NCI-H187 (cell line): ENCODE measurements around the gene PLA2G4A.

Experiments
- DNase-seq, 2 experiments: peaks; one replicate each; lab custom pipeline; 2025; lab: John Stamatoyannopoulos, UW

The PLA2G4A gene

GRCh38 chr1:186977266-186977957, 148.7 kb downstream of the PLA2G4A start:
- no peak for DNase-seq

DNA sequence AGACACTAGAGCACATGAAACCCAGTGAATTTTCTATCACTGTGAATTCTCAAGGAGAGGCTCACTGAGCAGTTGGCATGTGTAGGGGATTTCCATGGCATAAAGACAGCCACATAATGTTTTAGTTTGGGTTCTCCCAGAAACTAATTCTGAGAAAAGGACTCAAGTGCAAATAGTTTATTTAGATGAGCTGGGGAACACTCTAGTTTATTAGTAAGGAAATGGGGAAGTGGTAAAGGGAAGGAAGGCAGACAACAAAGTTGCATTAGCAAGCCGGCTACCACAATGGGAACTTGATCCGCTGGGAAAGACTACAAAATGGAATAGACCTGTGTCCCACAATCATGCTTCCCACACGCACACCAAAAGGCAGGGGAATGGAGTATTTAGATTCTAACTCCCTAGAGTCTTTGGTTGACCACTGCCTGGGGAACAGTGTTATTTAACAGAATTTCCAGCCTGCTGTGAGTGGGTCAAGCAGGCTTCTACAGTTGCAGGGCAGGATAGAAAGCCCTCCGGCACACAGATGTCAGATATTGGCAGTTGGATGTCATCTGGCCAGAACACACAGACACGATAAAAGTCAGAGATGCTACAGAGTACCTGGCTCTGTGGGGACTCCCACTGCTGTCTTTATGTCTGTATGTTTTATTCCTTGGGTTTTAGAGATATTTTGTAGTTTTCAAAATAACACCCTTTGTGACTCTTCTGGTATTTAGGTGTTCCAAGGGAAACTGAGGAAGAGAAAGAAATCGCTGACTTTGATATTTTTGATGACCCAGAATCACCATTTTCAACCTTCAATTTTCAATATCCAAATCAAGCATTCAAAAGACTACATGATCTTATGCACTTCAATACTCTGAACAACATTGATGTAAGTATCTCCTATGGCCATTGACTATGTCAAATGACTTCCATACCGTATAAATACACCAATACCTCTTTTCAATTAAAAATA, 150.1 kb downstream of the PLA2G4A start:
- DNase-seq: no peak

- no peak for DNase-seq
Observed at GRCh38 chr1:186980400-186980799, 151.7 kb downstream of the PLA2G4A start.

GRCh38 chr1:186982116-186982515, 153.4 kb downstream of the PLA2G4A start:
- DNase-seq: no peak

- no peak for DNase-seq
Observed at GRCh38 chr1:186983327-186983726, 154.6 kb downstream of the PLA2G4A start.

DNA sequence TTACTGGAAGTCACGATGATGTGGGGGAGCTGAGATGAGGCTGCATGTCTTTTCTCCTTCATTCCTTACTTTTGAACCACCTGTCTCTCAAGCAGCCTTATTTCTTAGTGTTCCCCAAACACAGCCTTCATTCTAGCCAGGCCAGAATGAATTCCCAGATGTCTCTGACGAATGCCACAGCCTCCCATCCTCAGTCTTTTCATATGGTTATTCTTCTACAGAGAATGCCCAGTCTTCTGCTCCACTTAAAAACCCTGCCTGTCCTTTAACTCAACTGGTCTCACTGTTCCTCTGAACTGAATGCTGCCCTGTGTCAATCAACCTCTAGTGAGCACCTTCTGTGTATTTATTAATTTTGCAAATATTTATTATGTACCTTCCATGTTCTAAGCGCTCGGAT, 156.2 kb downstream of the PLA2G4A start:
- DNase-seq: no peak

DNA sequence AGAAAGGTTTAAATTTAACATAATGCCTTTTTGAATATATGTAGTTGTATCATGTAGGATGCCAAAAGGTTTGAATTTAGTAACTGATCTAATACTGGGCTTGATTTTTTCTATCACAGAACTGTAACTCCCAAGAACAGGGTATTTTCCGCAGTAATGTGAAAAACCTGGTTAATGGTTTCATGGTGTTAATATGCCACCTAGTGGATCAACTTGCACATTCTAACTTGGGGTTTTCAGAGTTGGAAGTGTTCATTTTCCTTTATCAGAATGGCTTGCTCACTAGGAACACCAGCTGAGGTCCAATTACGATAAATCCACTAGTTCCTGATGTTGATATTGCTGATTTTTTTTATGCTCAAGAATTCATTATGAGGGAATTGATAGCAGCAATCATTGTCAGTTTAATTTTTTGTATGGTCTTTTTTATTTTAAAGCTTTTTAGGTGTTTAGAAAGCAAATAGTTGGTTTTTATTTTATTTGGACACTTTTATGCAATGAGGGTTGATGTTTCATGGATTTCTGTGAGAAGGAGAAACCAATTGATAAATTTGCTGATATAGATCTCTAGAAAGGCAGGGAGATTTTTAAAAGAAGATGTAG, 157.2 kb downstream of the PLA2G4A start:
- DNase-seq: peak; percentile 13 to 15

GRCh38 chr1:186987065-186987464, 158.3 kb downstream of the PLA2G4A start:
- no peak for DNase-seq

- DNase-seq: no peak
Observed at GRCh38 chr1:186987769-186988168, 159.0 kb downstream of the PLA2G4A start.

DNA sequence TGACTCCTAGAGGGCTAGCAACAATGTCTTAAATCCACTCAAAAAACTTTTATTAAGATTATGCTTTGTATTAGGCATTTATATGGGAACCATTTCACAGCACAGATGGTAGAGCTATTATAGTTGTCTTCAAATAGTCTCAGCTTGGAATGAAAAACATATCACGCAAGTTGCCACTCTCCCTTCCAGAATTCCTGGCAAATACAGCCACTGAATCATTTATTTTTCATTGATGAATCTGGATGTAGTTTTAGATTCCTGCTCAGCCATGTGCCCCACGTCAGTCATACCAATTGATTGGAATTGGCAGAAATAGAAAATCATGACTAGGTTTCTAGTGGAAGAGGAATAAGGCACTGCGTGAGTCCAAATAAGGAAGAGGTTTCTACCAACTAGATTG, 165.2 kb downstream of the PLA2G4A start:
- no peak for DNase-seq

- no peak for DNase-seq
Observed at GRCh38 chr1:186994897-186995296, 166.1 kb downstream of the PLA2G4A start.

DNA sequence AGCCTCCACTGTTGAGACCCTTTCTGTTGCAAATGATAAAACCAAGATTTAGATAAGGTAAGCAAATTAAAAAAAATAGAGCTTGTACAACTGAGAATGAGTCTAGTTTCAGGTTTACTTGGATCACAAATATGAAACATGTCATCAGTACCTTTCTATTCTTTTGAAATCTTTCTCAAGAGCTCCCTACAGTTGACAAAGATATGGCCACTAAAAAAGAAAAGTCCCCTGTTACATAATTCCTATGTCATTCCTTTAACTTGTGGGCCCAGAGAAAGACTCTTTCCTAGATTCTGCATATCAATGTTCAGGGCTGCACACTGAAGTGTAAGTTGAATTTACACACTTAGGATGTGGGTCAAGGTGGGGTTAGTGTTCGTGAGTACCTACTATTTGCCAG, 168.1 kb downstream of the PLA2G4A start:
- no peak for DNase-seq

DNA sequence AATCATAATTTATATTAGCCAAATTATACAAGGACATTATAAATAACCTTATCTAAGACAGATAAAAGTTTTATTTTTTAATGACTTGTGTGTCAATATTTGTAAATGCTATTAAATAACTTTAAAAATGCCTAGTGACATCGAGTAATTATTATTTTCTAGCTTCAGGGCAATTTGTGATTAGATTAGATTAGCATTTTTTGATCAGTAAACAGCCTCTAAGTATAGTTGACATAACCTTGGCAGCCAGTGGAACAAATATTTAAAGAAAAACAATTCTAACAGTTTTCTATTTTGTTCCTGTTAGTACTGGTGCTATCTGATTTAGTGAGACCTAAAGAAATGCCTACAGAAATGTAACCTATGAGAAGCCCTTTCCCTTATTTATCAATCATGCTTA, 169.1 kb downstream of the PLA2G4A start:
- DNase-seq: no peak

DNA sequence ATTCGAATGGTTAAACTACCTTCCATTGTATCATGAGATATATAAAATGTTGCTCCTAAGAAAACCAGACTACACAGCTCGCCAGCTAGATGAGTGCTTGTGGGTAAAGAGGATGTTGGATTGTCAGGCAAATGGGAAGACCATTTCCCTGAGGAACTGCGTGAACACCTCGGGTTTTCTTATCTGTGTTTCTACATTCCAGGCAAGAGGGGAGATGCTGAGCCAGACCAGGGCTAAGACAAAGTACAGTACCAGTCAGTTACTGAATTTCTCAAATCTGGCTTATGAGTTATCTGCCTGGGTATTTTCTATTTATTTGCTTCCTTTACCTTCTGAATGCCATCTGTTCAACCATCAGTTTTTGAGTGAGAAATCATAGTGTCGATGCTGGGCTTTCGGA, 170.8 kb downstream of the PLA2G4A start:
- DNase-seq: no peak

GRCh38 chr1:187001198-187001889, 172.6 kb downstream of the PLA2G4A start:
- DNase-seq: no peak

DNA sequence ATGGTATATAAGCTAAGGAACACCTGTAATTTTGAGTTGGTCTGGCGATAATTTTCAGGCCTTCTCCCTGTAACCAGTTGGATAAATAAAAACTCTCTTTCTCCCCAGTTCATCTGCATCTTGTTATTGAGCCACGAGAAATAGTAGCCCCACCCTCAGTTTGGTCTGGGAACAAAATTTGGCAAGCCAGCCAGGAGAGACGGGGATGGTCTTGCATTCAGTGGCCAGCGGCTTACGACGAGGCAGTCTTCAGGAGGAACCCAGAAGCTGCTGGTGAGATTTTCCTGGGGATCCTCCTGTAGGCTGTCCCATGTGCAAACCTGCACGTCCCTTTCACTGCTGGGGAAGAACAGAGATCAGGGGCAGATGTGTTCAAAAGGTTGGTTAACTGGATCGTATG, 174.6 kb downstream of the PLA2G4A start:
- DNase-seq: no peak

- no peak for DNase-seq
Observed at GRCh38 chr1:187006896-187007295, 178.1 kb downstream of the PLA2G4A start.

GRCh38 chr1:187009320-187009719, 180.6 kb downstream of the PLA2G4A start:
- no peak for DNase-seq

DNA sequence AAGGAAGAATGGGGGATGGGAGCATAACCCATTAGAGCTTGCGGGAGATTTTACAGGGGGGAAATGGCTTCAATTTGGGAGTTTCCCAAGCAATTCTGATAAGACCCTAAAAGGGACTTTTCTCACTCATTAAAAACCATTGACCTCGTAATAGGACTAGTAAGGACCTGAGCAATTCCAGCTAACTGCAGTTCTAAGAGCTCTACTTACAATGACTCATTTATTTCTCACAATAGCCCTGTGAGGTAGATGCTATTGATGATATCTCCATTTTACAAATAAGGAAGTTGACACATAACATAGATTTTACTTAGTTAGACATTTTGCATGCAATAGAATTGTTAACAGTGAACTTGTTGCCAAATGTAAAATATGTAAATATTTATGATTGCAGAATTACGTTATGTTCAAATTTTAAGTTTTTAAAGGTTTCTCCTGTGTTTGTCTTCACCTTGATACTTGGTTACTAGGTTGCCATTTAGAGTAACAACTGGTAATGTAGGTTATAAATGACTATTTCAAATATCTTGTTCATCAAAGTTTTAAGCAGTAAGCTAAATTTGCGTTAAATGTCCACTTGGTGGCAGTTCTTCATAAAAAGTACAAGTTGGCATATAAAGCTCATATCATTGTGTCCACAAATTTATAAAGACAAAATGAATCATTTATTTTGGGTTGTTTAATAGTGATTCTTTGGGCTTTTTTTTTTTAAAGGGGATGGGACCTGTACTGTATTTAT, 182.0 kb downstream of the PLA2G4A start:
- DNase-seq: no peak

- no peak for DNase-seq
Observed at GRCh38 chr1:187013582-187014200, 184.9 kb downstream of the PLA2G4A start.

- no peak for DNase-seq
Observed at GRCh38 chr1:187018291-187018690, 189.5 kb downstream of the PLA2G4A start.
